Uterus (tissue), 4 donors: ENCODE data around the gene ABCB8. TPM values are rescaled to one million over a fixed set of nuclear protein-coding genes. Genes with fewer than 3 reads are reported as not detected.
A peak's percentile ranks its signal among the peaks of the same experiment; 100 is the strongest.

ENCODE experiments used
- DNase-seq, 2 donors: peaks; one replicate each; pipeline ENCODE4 v3.0.0-alpha.2; 2019 to 2020
- H3K27ac ChIP-seq, 2 donors: fragments of 200-600 bp; sonication (generic); 1 replicate in 1 of 2; 2 replicates in 1 of 2; pipeline ENCODE4 v1.5.1; 2016 to 2018
- H3K27me3 ChIP-seq, 2 donors: fragments of 200-600 bp; sonication (generic); one replicate each; pipeline ENCODE4 v1.5.1; 2018 to 2019; ENCODE audit warnings: control low read depth in 1 of 2
- H3K36me3 ChIP-seq, 2 donors: fragments of 200-600 bp; sonication (generic); one replicate each; pipeline ENCODE4 v1.5.1; 2019; ENCODE audit warnings: control low read depth in 1 of 2
- H3K4me1 ChIP-seq, 2 donors: fragments of 200-600 bp; sonication (generic); one replicate each; pipeline ENCODE4 v1.5.1; 2018 to 2019; ENCODE audit warnings: control low read depth in 1 of 2
- H3K4me3 ChIP-seq, 2 donors: fragments of 200-600 bp; sonication (generic); 1 replicate in 1 of 2; 2 replicates in 1 of 2; pipeline ENCODE4 v1.5.1; 2018 to 2019; ENCODE audit warnings: mild to moderate bottlenecking in 1 of 2
- H3K9me3 ChIP-seq, 2 donors: fragments of 200-600 bp; sonication (generic); one replicate each; pipeline ENCODE4 v1.5.1; 2019; ENCODE audit warnings: control low read depth in 1 of 2
- CTCF ChIP-seq, 4 experiments: fragments of 200-600 bp in 2 of 4; fragments of 450-650 bp in 2 of 4; sonication (generic) in 2 of 4; IDR thresholded peaks; one replicate each; pipeline ENCODE4 v1.5.1; 2016 to 2019; ENCODE audit warnings: antibody characterized with exemption in 4 of 4, mild to moderate bottlenecking in 2 of 4, moderate library complexity in 1 of 4
- POLR2A ChIP-seq, 2 donors: fragments of 450-650 bp; IDR thresholded peaks; one replicate each; pipeline ENCODE4 v1.6.1; 2016; ENCODE audit warnings: antibody characterized with exemption in 2 of 2, mild to moderate bottlenecking in 1 of 2, moderate library complexity in 1 of 2
- intact Hi-C: fragments of 100-400 bp; cut with DNase I; formaldehyde crosslinking; loops from one replicate; pipeline ENCODE4 v1.15.1; 2023; ENCODE audit warnings: low total_unique reads
- total RNA-seq, 4 donors: library from RNA; depleted of rRNA in 3 of 4; stranded (reverse); fragments of >200 nt in 3 of 4; gene quantifications; one replicate each; pipeline versions ENCODE4 v1.1.0 to v1.2.4, GENCODE V29; 2014 to 2023
- donor health status: DM: yes; HTN: yes; CAD: no.

ABCB8 gene
- total RNA-seq, 4 donors from 2014 or later, result 18.7 to 54.3 (median 26.0) TPM

- no peaks in the 10 kb centered on the region for H3K9me3 ChIP-seq
- H3K4me1 ChIP-seq, result peaks cover 0 to 27% of the 10 kb centered on the region in 2 donors
- H3K27ac ChIP-seq, result peak within 1 kb of the TSS; percentile 90 to 93
- intact Hi-C loops, result no loop called here
- DNase-seq, result peak; percentile 89
- H3K4me3 ChIP-seq, result peak within 1 kb of the TSS; percentile 48 to 63
- no peaks in the 10 kb centered on the region for H3K36me3 ChIP-seq
- TF ChIP-seq CTCF (IDR thresholded peaks at IDR 0.05), result peak in 2 of 4 experiments; percentile 2
- peak; percentile 64 to 80 for TF ChIP-seq POLR2A (IDR thresholded peaks at IDR 0.05)
- no peaks in the 10 kb centered on the region for H3K27me3 ChIP-seq
Measured at GRCh38 chr7:151080522-151081169, 52.4 kb downstream of the ABCB8 start, which contains the start of gene FASTK. Gene FASTK, minus strand, starts transcription at chr7:151080809. Its CDS starts 43 bp downstream, at chr7:151080766.

GRCh38 chr7:151081170-151082101 is 53.2 kb downstream of the ABCB8 start:
- Histone ChIP-seq H3K9me3 (no peaks in the 10 kb centered on the region), H3K36me3 (no peaks in the 10 kb centered on the region), H3K4me3 (peak overlapping the region; percentile 48 to 63), H3K27me3 (no peaks in the 10 kb centered on the region), H3K4me1 (peaks cover 0 to 27% of the 10 kb centered on the region in 2 donors), H3K27ac (peak overlapping the region; percentile 90 to 93)
- TF ChIP-seq CTCF (IDR thresholded peaks at IDR 0.05) (no peak), POLR2A (IDR thresholded peaks at IDR 0.05) (peak in 1 of 2 donors; percentile 7)
- DNase-seq, result peak; percentile 39 to 43
- intact Hi-C loops, result no loop called here

GRCh38 chr7:151082141-151083070 is 54.2 kb downstream of the ABCB8 start:
- intact Hi-C loops, result no loop called here
- peak overlapping the region; percentile 73 to 80 for H3K4me3 ChIP-seq
- H3K4me1 ChIP-seq, result peaks cover 0 to 27% of the 10 kb centered on the region in 2 donors
- no peaks in the 10 kb centered on the region for H3K27me3 ChIP-seq
- TF ChIP-seq CTCF (IDR thresholded peaks at IDR 0.05) (no peak), POLR2A (IDR thresholded peaks at IDR 0.05) (no peak)
- no peaks in the 10 kb centered on the region for H3K9me3 ChIP-seq
- peak; percentile 27 to 32 for DNase-seq
- peak overlapping the region; percentile 90 to 93 for H3K27ac ChIP-seq
- no peaks in the 10 kb centered on the region for H3K36me3 ChIP-seq

- intact Hi-C loops, result no loop called here
- Histone ChIP-seq H3K36me3 (no peaks in the 10 kb centered on the region), H3K27me3 (no peaks in the 10 kb centered on the region), H3K27ac (peak within 1 kb of the TSS; percentile 90 to 93), H3K4me3 (peak within 1 kb of the TSS; percentile 73 to 80), H3K9me3 (no peaks in the 10 kb centered on the region), H3K4me1 (peaks cover 0 to 27% of the 10 kb centered on the region in 2 donors)
- DNase-seq, result peak; percentile 77 to 78
- TF ChIP-seq CTCF (IDR thresholded peaks at IDR 0.05), result no peak
- peak; percentile 27 to 58 for TF ChIP-seq POLR2A (IDR thresholded peaks at IDR 0.05)
Measured at GRCh38 chr7:151083071-151083823, 55.0 kb downstream of the ABCB8 start, which contains the start of gene TMUB1. Gene TMUB1, minus strand, starts transcription at chr7:151083493. Its CDS starts 930 bp downstream, at chr7:151082563.
